ENCODE results near the gene PPP1R12C. TPM values are rescaled to one million over a fixed set of nuclear protein-coding genes. Genes with fewer than 3 reads are reported as not detected.
"Not testable (repeated sequence)": the region's sequence is repeated elsewhere in the genome, so short reads cannot be mapped to it uniquely, and the experiment has no call there.

The PPP1R12C gene
- total RNA-seq, 4 donors from 2014 or later = 22.6 to 28.2 (median 26.2) TPM

GRCh38 chr19:55063492-55063843 is 54.0 kb downstream of the PPP1R12C start:
- no peak for TF ChIP-seq CTCF (IDR thresholded peaks at IDR 0.05 in 4 of 5, conservative IDR thresholded peaks at IDR 0.05 in 1 of 5)
- no peak for TF ChIP-seq POLR2A (IDR thresholded peaks at IDR 0.05)
- Histone ChIP-seq H3K36me3 (peaks cover 0 to 7% of the 10 kb centered on the region in 2 donors), H3K4me1 (peaks cover 3 to 9% of the 10 kb centered on the region in 2 donors), H3K4me3 (peak overlapping the region in 3 of 4 donors; percentile 67 to 88 (median 74)), H3K27me3 (peaks cover 0 to 21% (median 10%) of the 10 kb centered on the region in 3 donors), H3K27ac (peak overlapping the region in 2 of 4 donors; percentile 48 to 86), H3K9me3 (no peaks in the 10 kb centered on the region)
- intact Hi-C loops (cut with DNase I; ENCODE audit: low total_unique reads) = no loop called here
- DNase-seq = no peak
- ATAC-seq = no peak
- in situ Hi-C loops (cut with MboI; ENCODE audit: low sequenced_read_pairs in 4 of 4) = no loop called here

- DNase-seq (peak; percentile 91 to 95), ATAC-seq (peak; percentile 99)
- peak within 1 kb of the TSS; percentile 50 to 86 (median 80) for H3K27ac ChIP-seq
- H3K9me3 ChIP-seq = no peaks in the 10 kb centered on the region
- in situ Hi-C loops (cut with MboI; ENCODE audit: low sequenced_read_pairs in 4 of 4) (no loop called here), intact Hi-C loops (cut with DNase I; ENCODE audit: low total_unique reads) (no loop called here)
- peaks cover 0 to 16% (median 6%) of the 10 kb centered on the region in 3 donors for H3K27me3 ChIP-seq
- H3K4me3 ChIP-seq = peak within 1 kb of the TSS; percentile 67 to 88 (median 78)
- no peak for TF ChIP-seq CTCF (IDR thresholded peaks at IDR 0.05 in 4 of 5, conservative IDR thresholded peaks at IDR 0.05 in 1 of 5)
- TF ChIP-seq POLR2A (IDR thresholded peaks at IDR 0.05) = peak in 1 of 2 donors; percentile 48
- H3K36me3 ChIP-seq = peaks cover 0 to 12% of the 10 kb centered on the region in 2 donors
- peaks cover 3 to 9% of the 10 kb centered on the region in 2 donors for H3K4me1 ChIP-seq
Observed at GRCh38 chr19:55062735-55063491, 54.5 kb downstream of the PPP1R12C start, which contains the start of gene RDH13. Gene RDH13, minus strand, starts transcription at chr19:55063148. Its CDS starts 116 bp downstream, at chr19:55063032.

- intact Hi-C loops (cut with DNase I; ENCODE audit: low total_unique reads) = not testable (repeated sequence)
Observed at GRCh38 chr19:55060287-55060686, 57.1 kb downstream of the PPP1R12C start.

GRCh38 chr19:55058781-55059610 is 58.4 kb downstream of the PPP1R12C start:
- intact Hi-C loops (cut with DNase I; ENCODE audit: low total_unique reads) = no loop called here
- TF ChIP-seq POLR2A (IDR thresholded peaks at IDR 0.05) = no peak
- no peak for TF ChIP-seq CTCF (IDR thresholded peaks at IDR 0.05 in 4 of 5, conservative IDR thresholded peaks at IDR 0.05 in 1 of 5)
- no peaks in the 10 kb centered on the region for H3K9me3 ChIP-seq
- ATAC-seq = no peak
- H3K4me1 ChIP-seq = peaks cover 3 to 9% of the 10 kb centered on the region in 2 donors
- H3K27ac ChIP-seq = no peak overlapping the region
- peaks cover 0 to 50% of the 10 kb centered on the region in 2 donors for H3K36me3 ChIP-seq
- no peak overlapping the region for H3K4me3 ChIP-seq
- no peaks in the 10 kb centered on the region for H3K27me3 ChIP-seq
- DNase-seq = no peak
- in situ Hi-C loops (cut with MboI; ENCODE audit: low sequenced_read_pairs in 4 of 4) = no loop called here

More at GRCh38 chr19:55060287-55060686, 57.1 kb downstream of the PPP1R12C start:
- peaks cover 0 to 37% of the 10 kb centered on the region in 2 donors for H3K36me3 ChIP-seq
- H3K9me3 ChIP-seq; ATAC-seq; H3K27me3 ChIP-seq; DNase-seq; H3K4me3 ChIP-seq; H3K4me1 ChIP-seq; H3K27ac ChIP-seq; in situ Hi-C loops (cut with MboI; ENCODE audit: low sequenced_read_pairs in 4 of 4): not testable (repeated sequence)

- Histone ChIP-seq H3K9me3 (no peaks in the 10 kb centered on the region), H3K27ac (no peak overlapping the region), H3K36me3 (peaks cover 0 to 58% of the 10 kb centered on the region in 2 donors), H3K27me3 (no peaks in the 10 kb centered on the region), H3K4me1 (peaks cover 0 to under 1% of the 10 kb centered on the region in 2 donors), H3K4me3 (no peak overlapping the region)
- ATAC-seq (no peak), DNase-seq (no peak)
- TF ChIP-seq CTCF (IDR thresholded peaks at IDR 0.05 in 4 of 5, conservative IDR thresholded peaks at IDR 0.05 in 1 of 5) (no peak), POLR2A (IDR thresholded peaks at IDR 0.05) (no peak)
- intact Hi-C loops (cut with DNase I; ENCODE audit: low total_unique reads) (no loop called here), in situ Hi-C loops (cut with MboI; ENCODE audit: low sequenced_read_pairs in 4 of 4) (no loop called here)
Observed at GRCh38 chr19:55056827-55057226, 60.6 kb downstream of the PPP1R12C start.

All from gastrocnemius medialis (tissue), 4 donors.